Measurements from ENCODE around the gene SLC1A7.

SLC1A7 gene

DNA sequence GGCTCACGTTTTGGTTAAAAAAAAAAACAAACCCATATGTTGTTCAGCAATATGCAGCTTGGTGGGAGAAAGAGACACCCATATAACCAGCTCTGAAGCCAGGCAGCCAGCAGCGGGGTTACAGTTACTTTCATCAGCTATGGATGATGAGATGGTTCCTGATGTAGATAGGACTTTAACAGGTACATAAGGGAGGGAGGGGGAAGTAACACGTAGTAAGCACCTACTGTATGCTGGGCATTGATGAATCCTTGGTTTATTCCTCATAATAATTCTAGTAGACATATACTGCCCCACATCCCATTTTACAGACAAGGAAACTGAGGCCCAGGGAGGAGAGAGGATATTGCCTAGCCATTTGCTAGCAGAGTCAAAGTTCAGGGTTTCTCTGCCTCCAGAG, 2.0 kb downstream of the SLC1A7 start:
- H3K9me3 ChIP-seq (ENCODE audit: insufficient read depth, low read length) = peaks cover 7% of the 10 kb centered on the region
- no peaks in the 10 kb centered on the region for H3K9me2 ChIP-seq (replicated peaks; ENCODE audit: insufficient read depth, low read length)
- H3K4me2 ChIP-seq (ENCODE audit: low read depth, low read length, poor library complexity, severe bottlenecking) = no peak overlapping the region
- H4K20me1 ChIP-seq (ENCODE audit: low read depth, low read length) = no peaks in the 10 kb centered on the region
- no peaks in the 10 kb centered on the region for H3F3A ChIP-seq (ENCODE audit: insufficient read depth)
- no peaks in the 10 kb centered on the region for H3K27me3 ChIP-seq (ENCODE audit: low read length)
- H2AFZ ChIP-seq (ENCODE audit: low read depth, low read length, severe bottlenecking) = no peak overlapping the region
- H3K36me3 ChIP-seq (ENCODE audit: low read length) = no peaks in the 10 kb centered on the region
- H3K27ac ChIP-seq (ENCODE audit: low read depth, low read length) = no peak overlapping the region
- TF ChIP-seq EZH2phosphoT487 (conservative IDR thresholded peaks at IDR 0.05; ENCODE audit: low read length) = no peak
- TF ChIP-seq, protein P1, sequence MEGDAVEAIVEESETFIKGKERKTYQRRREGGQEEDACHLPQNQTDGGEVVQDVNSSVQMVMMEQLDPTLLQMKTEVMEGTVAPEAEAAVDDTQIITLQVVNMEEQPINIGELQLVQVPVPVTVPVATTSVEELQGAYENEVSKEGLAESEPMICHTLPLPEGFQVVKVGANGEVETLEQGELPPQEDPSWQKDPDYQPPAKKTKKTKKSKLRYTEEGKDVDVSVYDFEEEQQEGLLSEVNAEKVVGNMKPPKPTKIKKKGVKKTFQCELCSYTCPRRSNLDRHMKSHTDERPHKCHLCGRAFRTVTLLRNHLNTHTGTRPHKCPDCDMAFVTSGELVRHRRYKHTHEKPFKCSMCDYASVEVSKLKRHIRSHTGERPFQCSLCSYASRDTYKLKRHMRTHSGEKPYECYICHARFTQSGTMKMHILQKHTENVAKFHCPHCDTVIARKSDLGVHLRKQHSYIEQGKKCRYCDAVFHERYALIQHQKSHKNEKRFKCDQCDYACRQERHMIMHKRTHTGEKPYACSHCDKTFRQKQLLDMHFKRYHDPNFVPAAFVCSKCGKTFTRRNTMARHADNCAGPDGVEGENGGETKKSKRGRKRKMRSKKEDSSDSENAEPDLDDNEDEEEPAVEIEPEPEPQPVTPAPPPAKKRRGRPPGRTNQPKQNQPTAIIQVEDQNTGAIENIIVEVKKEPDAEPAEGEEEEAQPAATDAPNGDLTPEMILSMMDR (IDR thresholded peaks at IDR 0.05; ENCODE audit: insufficient read depth, low read length, poor library complexity, severe bottlenecking) = no peak
- H3K9ac ChIP-seq (ENCODE audit: low read length) = no peak overlapping the region
- H3K79me2 ChIP-seq (ENCODE audit: insufficient read depth, low read length) = no peaks in the 10 kb centered on the region
- no peak overlapping the region for H3K4me3 ChIP-seq (ENCODE audit: insufficient read depth, low read length, poor library complexity, severe bottlenecking)

DNA sequence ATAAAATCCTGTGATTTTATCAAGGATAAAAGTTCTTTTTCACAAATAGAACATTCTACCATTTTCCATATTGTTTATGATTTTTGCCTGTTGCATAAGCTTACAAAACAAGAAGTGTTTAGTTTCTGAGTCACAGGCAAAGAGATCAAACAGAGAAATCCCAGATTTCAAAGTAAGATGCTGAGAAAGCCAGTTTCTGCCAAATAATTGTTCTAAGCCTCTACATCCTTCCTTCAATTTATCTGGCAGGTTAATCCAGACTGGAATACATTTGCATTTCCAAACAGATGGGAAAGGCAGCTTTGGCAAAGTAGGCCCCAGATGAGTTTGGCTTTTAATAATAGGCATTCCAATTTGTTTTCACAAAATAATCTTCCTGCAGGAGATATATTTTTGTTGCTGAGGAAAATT, 2.5 kb downstream of the SLC1A7 start:
- Histone ChIP-seq H3K9me2 (replicated peaks; ENCODE audit: insufficient read depth, low read length) (no peaks in the 10 kb centered on the region), H3K4me2 (ENCODE audit: low read depth, low read length, poor library complexity, severe bottlenecking) (no peak overlapping the region), H3K27me3 (ENCODE audit: low read length) (no peaks in the 10 kb centered on the region), H3K36me3 (ENCODE audit: low read length) (no peaks in the 10 kb centered on the region), H3K79me2 (ENCODE audit: insufficient read depth, low read length) (no peaks in the 10 kb centered on the region), H3K9ac (ENCODE audit: low read length) (no peak overlapping the region), H2AFZ (ENCODE audit: low read depth, low read length, severe bottlenecking) (no peak overlapping the region), H3K27ac (ENCODE audit: low read depth, low read length) (no peak overlapping the region), H4K20me1 (ENCODE audit: low read depth, low read length) (no peaks in the 10 kb centered on the region), H3K9me3 (ENCODE audit: insufficient read depth, low read length) (peaks cover 7% of the 10 kb centered on the region), H3K4me3 (ENCODE audit: insufficient read depth, low read length, poor library complexity, severe bottlenecking) (no peak overlapping the region), H3F3A (ENCODE audit: insufficient read depth) (no peaks in the 10 kb centered on the region)
- no peak for TF ChIP-seq EZH2phosphoT487 (conservative IDR thresholded peaks at IDR 0.05; ENCODE audit: low read length)
- TF ChIP-seq, protein P1 (IDR thresholded peaks at IDR 0.05; ENCODE audit: insufficient read depth, low read length, poor library complexity, severe bottlenecking) = no peak

DNA sequence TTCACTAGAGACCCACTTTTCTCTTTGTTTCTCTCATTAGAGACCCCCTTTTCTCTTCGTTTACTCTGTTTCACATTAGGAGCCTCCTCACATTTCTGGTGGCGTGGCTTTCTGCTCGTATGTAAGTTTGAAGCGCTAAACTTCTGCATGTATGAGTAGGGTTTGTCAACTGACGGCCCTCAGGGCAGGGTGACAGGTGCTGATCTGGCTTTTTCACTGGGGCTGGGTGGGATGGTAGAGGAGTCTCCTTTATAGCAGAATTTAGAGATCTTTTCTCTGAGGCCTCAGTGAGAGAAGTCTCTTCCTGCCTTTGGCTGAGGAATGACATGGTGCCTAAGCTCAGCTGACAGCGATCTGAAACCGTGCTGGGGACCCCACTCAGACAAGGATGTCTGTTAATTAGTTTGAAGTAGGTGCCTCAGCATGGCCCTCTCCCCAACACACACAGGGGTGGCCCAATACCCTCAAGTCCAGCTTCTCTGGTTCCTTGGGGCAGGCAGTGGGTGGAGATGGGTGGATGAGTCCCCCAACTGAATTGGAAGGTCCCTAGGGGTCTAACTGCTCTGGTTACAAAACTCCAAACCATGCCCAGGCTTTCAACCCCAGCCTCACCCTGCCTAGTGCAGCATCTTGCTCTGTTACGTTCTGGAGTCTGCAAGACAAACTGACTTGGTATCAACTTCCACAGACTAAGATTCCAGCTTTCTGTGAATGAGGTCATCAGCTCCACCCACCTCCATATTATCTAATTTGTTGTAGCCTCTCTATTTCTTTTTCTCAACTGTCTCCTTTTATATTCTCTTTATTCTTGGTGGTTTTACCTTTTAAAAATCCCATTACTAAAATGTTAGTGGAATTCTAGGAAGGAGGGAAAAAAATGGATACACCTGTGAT, 3.2 kb downstream of the SLC1A7 start:
- no peak overlapping the region for H3K27ac ChIP-seq (ENCODE audit: low read depth, low read length)
- H3K9ac ChIP-seq (ENCODE audit: low read length) = no peak overlapping the region
- H3K9me3 ChIP-seq (ENCODE audit: insufficient read depth, low read length) = peaks cover 7% of the 10 kb centered on the region
- no peaks in the 10 kb centered on the region for H3K27me3 ChIP-seq (ENCODE audit: low read length)
- no peaks in the 10 kb centered on the region for H3F3A ChIP-seq (ENCODE audit: insufficient read depth)
- H4K20me1 ChIP-seq (ENCODE audit: low read depth, low read length) = no peaks in the 10 kb centered on the region
- H3K4me3 ChIP-seq (ENCODE audit: insufficient read depth, low read length, poor library complexity, severe bottlenecking) = no peak overlapping the region
- no peaks in the 10 kb centered on the region for H3K9me2 ChIP-seq (replicated peaks; ENCODE audit: insufficient read depth, low read length)
- no peaks in the 10 kb centered on the region for H3K36me3 ChIP-seq (ENCODE audit: low read length)
- H3K4me2 ChIP-seq (ENCODE audit: low read depth, low read length, poor library complexity, severe bottlenecking) = no peak overlapping the region
- H2AFZ ChIP-seq (ENCODE audit: low read depth, low read length, severe bottlenecking) = no peak overlapping the region
- no peaks in the 10 kb centered on the region for H3K79me2 ChIP-seq (ENCODE audit: insufficient read depth, low read length)
- TF ChIP-seq, protein P1 (IDR thresholded peaks at IDR 0.05; ENCODE audit: insufficient read depth, low read length, poor library complexity, severe bottlenecking) = no peak
- no peak for TF ChIP-seq EZH2phosphoT487 (conservative IDR thresholded peaks at IDR 0.05; ENCODE audit: low read length)
